MG63 (cell line): ENCODE results near the gene STAT3. TPM values are rescaled to one million over a fixed set of nuclear protein-coding genes. Genes with fewer than 3 reads are reported as not detected.
"Not testable (repeated sequence)": the region's sequence is repeated elsewhere in the genome, so short reads cannot be mapped to it uniquely, and the experiment has no call there.

Source experiments
- DNase-seq: peaks from one replicate; pipeline ENCODE4 v3.0.0-alpha.2; 2020
- H3K27me3 ChIP-seq: fragments of 250-450 bp; sonication (Bioruptor Pico); 2 replicates; pipeline ENCODE4 v1.5.1; 2020; ENCODE audit warnings: mild to moderate bottlenecking, moderate library complexity
- H3K36me3 ChIP-seq: fragments of 250-450 bp; sonication (Bioruptor Pico); 2 replicates; pipeline ENCODE4 v1.5.1; 2020; ENCODE audit warnings: mild to moderate bottlenecking, moderate library complexity
- H3K4me3 ChIP-seq: fragments of 250-450 bp; sonication (Bioruptor Pico); 2 replicates; pipeline ENCODE4 v1.5.1; 2020; ENCODE audit warnings: mild to moderate bottlenecking, moderate library complexity
- H3K9me3 ChIP-seq: fragments of 250-450 bp; sonication (Bioruptor Pico); 2 replicates; pipeline ENCODE4 v1.5.1; 2020; ENCODE audit warnings: mild to moderate bottlenecking, moderate library complexity
- total RNA-seq: library from RNA; depleted of rRNA; stranded (reverse); fragments of >200 nt; shearing (Covaris generic); gene quantifications from 2 replicates; pipeline ENCODE4 v1.2.3, GENCODE V29; 2014; ENCODE audit warnings: low replicate concordance

Gene STAT3
- total RNA-seq, 1 experiment from 2014 or later = 59.9 TPM

- Histone ChIP-seq H3K27me3 (no peaks in the 10 kb centered on the region), H3K36me3 (peaks cover 51% of the 10 kb centered on the region), H3K4me3 (no peak overlapping the region), H3K9me3 (no peaks in the 10 kb centered on the region)
- no peak for DNase-seq
These were observed 23.9 kb upstream of the STAT3 start for GRCh38 chr17:42411905-42412679.

- no peak overlapping the region for H3K4me3 ChIP-seq
- DNase-seq = peak; percentile 40
- H3K9me3 ChIP-seq = no peaks in the 10 kb centered on the region
- peaks cover 52% of the 10 kb centered on the region for H3K36me3 ChIP-seq
- H3K27me3 ChIP-seq = no peaks in the 10 kb centered on the region
These were observed 23.1 kb upstream of the STAT3 start for GRCh38 chr17:42411361-42411760.

GRCh38 chr17:42410319-42410685, 22.1 kb upstream of the STAT3 start:
- no peaks in the 10 kb centered on the region for H3K27me3 ChIP-seq
- no peaks in the 10 kb centered on the region for H3K9me3 ChIP-seq
- peaks cover 52% of the 10 kb centered on the region for H3K36me3 ChIP-seq
- no peak for DNase-seq
- no peak overlapping the region for H3K4me3 ChIP-seq

GRCh38 chr17:42409523-42410318, 21.5 kb upstream of the STAT3 start:
- no peak overlapping the region for H3K4me3 ChIP-seq
- peaks cover 53% of the 10 kb centered on the region for H3K36me3 ChIP-seq
- no peaks in the 10 kb centered on the region for H3K27me3 ChIP-seq
- DNase-seq = peak; percentile 97
- no peaks in the 10 kb centered on the region for H3K9me3 ChIP-seq

GRCh38 chr17:42408061-42408460, 19.8 kb upstream of the STAT3 start:
- Histone ChIP-seq H3K4me3 (no peak overlapping the region), H3K36me3 (peaks cover 58% of the 10 kb centered on the region), H3K9me3 (no peaks in the 10 kb centered on the region), H3K27me3 (no peaks in the 10 kb centered on the region)
- peak; percentile 77 for DNase-seq

- DNase-seq = peak; percentile 82
- Histone ChIP-seq H3K9me3 (no peaks in the 10 kb centered on the region), H3K4me3 (no peak overlapping the region), H3K36me3 (peaks cover 60% of the 10 kb centered on the region), H3K27me3 (no peaks in the 10 kb centered on the region)
These were observed 19.1 kb upstream of the STAT3 start for GRCh38 chr17:42407289-42407836.

GRCh38 chr17:42406615-42407288, 18.5 kb upstream of the STAT3 start:
- Histone ChIP-seq H3K9me3 (no peaks in the 10 kb centered on the region), H3K27me3 (no peaks in the 10 kb centered on the region), H3K4me3 (no peak overlapping the region), H3K36me3 (peaks cover 63% of the 10 kb centered on the region)
- no peak for DNase-seq

GRCh38 chr17:42405963-42406495, 17.8 kb upstream of the STAT3 start:
- H3K27me3 ChIP-seq = no peaks in the 10 kb centered on the region
- DNase-seq = peak; percentile 49
- peaks cover 63% of the 10 kb centered on the region for H3K36me3 ChIP-seq
- no peaks in the 10 kb centered on the region for H3K9me3 ChIP-seq
- H3K4me3 ChIP-seq = no peak overlapping the region

- H3K36me3 ChIP-seq = peaks cover 71% of the 10 kb centered on the region
- no peak for DNase-seq
- H3K9me3 ChIP-seq = no peaks in the 10 kb centered on the region
- H3K4me3 ChIP-seq = no peak overlapping the region
- H3K27me3 ChIP-seq = no peaks in the 10 kb centered on the region
These were observed 16.8 kb upstream of the STAT3 start for GRCh38 chr17:42405076-42405475.

GRCh38 chr17:42404326-42405055, 16.2 kb upstream of the STAT3 start:
- Histone ChIP-seq H3K27me3 (no peaks in the 10 kb centered on the region), H3K4me3 (no peak overlapping the region), H3K36me3 (peaks cover 71% of the 10 kb centered on the region), H3K9me3 (no peaks in the 10 kb centered on the region)
- DNase-seq = no peak

GRCh38 chr17:42403150-42403549, 14.9 kb upstream of the STAT3 start:
- Histone ChIP-seq H3K4me3 (no peak overlapping the region), H3K36me3 (peaks cover 64% of the 10 kb centered on the region), H3K9me3 (no peaks in the 10 kb centered on the region), H3K27me3 (no peaks in the 10 kb centered on the region)
- DNase-seq = no peak

GRCh38 chr17:42402117-42402516, 13.9 kb upstream of the STAT3 start:
- no peak for DNase-seq
- H3K36me3 ChIP-seq = peaks cover 62% of the 10 kb centered on the region
- no peaks in the 10 kb centered on the region for H3K27me3 ChIP-seq
- H3K9me3 ChIP-seq = no peaks in the 10 kb centered on the region
- no peak overlapping the region for H3K4me3 ChIP-seq

GRCh38 chr17:42400844-42401375, 12.7 kb upstream of the STAT3 start:
- peaks cover 50% of the 10 kb centered on the region for H3K36me3 ChIP-seq
- not testable (repeated sequence) for H3K4me3 ChIP-seq, H3K27me3 ChIP-seq, DNase-seq, H3K9me3 ChIP-seq

- no peak for DNase-seq
- Histone ChIP-seq H3K9me3 (no peaks in the 10 kb centered on the region), H3K27me3 (no peaks in the 10 kb centered on the region), H3K36me3 (peaks cover 44% of the 10 kb centered on the region), H3K4me3 (no peak overlapping the region)
These were observed 12.0 kb upstream of the STAT3 start for GRCh38 chr17:42399948-42400843.

- Histone ChIP-seq H3K27me3 (no peaks in the 10 kb centered on the region), H3K36me3 (peaks cover 35% of the 10 kb centered on the region)
These were observed 10.9 kb upstream of the STAT3 start for GRCh38 chr17:42399121-42399520.

More at GRCh38 chr17:42399121-42399520, 10.9 kb upstream of the STAT3 start:
- Histone ChIP-seq H3K4me3 (no peak overlapping the region), H3K9me3 (no peaks in the 10 kb centered on the region)
- DNase-seq = no peak
